Stimulated activated CD8-positive, alpha-beta memory T cell treated with anti-CD3 and anti-CD28 coated beads, Interleukin-4, amount 100 ng/mL, for 1 hour (primary cell): ENCODE results near the gene KCNMA1.

Experiments
- DNase-seq, 2 donors: peaks; one replicate each; pipeline ENCODE4 v3.0.0-alpha.2; 2020; ENCODE audit warnings: low read depth in 2 of 2, low spot score in 1 of 2

The KCNMA1 gene

GRCh38 chr10:76937181-76937600, 700.4 kb downstream of the KCNMA1 start:
- DNase-seq = no peak

GRCh38 chr10:76935941-76936613, 701.5 kb downstream of the KCNMA1 start:
- no peak for DNase-seq

GRCh38 chr10:76928565-76928964, 709.0 kb downstream of the KCNMA1 start:
- no peak for DNase-seq

- no peak for DNase-seq
These were observed 711.8 kb downstream of the KCNMA1 start for GRCh38 chr10:76925636-76926405.

GRCh38 chr10:76922666-76923065, 714.9 kb downstream of the KCNMA1 start:
- DNase-seq = no peak

- DNase-seq = no peak
These were observed 716.1 kb downstream of the KCNMA1 start for GRCh38 chr10:76921383-76922010.

DNA sequence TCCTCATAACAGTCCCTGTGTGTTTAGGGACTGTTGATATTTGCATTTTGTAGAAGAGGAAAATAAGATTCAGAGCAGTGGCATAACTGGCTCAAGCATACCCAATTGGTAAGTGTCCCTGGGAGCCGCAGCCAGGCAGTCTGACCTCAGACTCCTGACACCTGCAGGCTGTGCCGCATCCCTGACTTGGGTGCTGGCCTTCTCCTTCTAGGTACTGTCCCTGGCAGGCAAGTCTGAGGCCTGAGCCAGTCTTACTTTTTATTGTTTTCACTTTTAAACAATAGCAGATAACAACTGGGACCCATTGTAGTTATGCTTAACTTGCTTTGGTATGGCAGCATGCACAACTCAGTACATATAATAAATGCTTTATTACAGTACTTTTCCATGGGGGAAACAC, 717.0 kb downstream of the KCNMA1 start:
- no peak for DNase-seq

GRCh38 chr10:76918106-76918505, 719.5 kb downstream of the KCNMA1 start:
- DNase-seq = no peak

- no peak for DNase-seq
These were observed 720.5 kb downstream of the KCNMA1 start for GRCh38 chr10:76917071-76917470.

- DNase-seq = no peak
These were observed 721.1 kb downstream of the KCNMA1 start for GRCh38 chr10:76916536-76916935.

DNA sequence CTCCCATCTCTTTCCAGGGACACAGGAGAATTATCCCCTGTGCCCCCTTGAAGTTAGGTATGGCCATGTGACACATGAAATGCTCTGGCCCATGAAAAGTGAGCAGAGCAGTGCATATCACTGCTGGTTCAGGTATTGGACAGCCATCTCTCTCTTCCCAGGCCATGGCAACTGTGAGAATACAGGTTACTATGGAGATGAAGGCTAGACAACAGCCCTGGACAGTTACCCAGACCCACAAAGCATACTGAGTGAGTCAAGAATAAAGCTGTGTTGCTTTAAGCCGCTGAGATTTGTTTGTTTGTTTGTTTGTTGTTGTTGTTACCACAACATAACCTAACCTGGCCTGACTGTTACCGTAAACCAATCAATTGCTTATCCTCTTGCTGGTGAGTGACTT, 722.3 kb downstream of the KCNMA1 start:
- no peak for DNase-seq

DNA sequence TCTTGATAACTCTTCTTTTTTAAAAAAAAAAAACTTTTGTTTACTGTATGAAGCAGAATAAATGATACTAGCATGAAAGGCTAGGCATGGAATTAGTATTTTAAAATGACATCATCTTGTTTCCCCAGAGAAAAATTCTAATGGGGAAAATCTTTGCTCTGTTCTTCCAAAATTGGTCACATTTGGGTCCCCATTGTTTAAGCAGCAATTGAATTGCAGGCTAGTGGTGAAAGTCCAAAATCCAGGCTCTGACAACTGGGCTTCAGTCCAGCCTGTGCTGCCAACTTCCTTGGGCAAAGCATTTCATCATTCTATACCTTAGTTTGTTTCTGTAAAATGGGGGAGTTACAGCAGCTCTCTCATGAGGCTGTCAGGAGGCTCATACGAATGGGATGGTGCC, 726.4 kb downstream of the KCNMA1 start:
- DNase-seq = no peak

- DNase-seq = no peak
These were observed 727.2 kb downstream of the KCNMA1 start for GRCh38 chr10:76910184-76910962.

GRCh38 chr10:76906256-76906655, 731.4 kb downstream of the KCNMA1 start:
- DNase-seq = no peak

GRCh38 chr10:76905251-76905650, 732.4 kb downstream of the KCNMA1 start:
- DNase-seq = no peak

DNA sequence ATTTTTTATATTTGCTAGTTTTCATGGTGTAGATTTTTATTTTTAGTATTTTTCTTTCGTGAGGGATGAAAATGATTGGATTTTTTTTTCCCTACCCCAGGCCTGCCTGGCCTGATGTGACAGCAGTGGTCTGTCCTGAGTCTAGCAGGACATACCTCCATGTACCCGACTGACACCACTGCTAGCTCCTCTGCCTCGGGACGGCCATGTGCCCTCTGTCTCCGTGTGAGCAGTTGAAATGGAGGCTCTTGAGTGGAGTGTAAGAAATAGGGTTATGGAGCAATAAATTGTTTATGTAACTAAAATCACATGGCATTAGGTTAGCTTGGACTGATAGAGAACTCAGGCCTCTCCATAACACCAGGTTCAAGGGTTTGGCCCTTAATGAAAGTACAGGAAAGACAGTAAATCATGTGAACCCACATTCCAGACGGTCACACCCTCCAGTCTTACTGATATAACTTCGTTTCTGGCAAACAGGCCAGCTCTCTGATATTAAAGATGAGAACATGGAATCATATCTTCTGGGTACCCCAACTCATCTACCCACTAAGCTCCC, 734.1 kb downstream of the KCNMA1 start:
- DNase-seq = no peak

DNA sequence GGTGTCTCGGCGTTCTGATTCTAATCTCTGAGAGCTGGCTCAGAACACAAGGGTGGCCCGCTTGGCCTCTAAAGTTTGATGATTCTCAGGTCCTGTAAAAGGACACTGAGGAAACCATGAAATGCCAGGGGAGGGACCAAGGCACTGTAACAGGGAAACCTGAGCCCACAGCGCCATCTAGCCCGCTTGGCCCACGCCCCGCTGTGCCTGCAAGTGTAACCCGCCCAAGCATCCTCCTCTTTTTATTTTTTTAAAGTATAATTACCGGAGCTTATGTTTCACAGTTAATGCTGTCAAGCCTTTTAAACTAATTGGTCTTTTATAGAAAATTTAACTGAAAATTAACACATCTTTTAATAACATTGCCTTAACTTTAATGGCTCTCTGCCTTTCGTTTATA, 734.7 kb downstream of the KCNMA1 start:
- DNase-seq = no peak

GRCh38 chr10:76901701-76902100, 735.9 kb downstream of the KCNMA1 start:
- no peak for DNase-seq

- no peak for DNase-seq
These were observed 738.1 kb downstream of the KCNMA1 start for GRCh38 chr10:76899490-76899889.

GRCh38 chr10:76892766-76893479, 744.7 kb downstream of the KCNMA1 start:
- no peak for DNase-seq
